Amniotic epithelial cell (primary cell): Measurements from ENCODE around the gene TPP1.

Source experiments
- DNase-seq: peaks from one replicate; pipeline ENCODE4 v3.0.0-alpha.2; 2010; ENCODE audit warnings: low read depth

The TPP1 gene

GRCh38 chr11:6627762-6628241 lies 8.6 kb upstream of the TPP1 start:
- DNase-seq, result no peak

- DNase-seq, result no peak
These were observed 7.9 kb upstream of the TPP1 start for GRCh38 chr11:6626971-6627761.

GRCh38 chr11:6625832-6626420 lies 6.7 kb upstream of the TPP1 start:
- no peak for DNase-seq

GRCh38 chr11:6625156-6625831 lies 6.1 kb upstream of the TPP1 start:
- no peak for DNase-seq

GRCh38 chr11:6623391-6624363 lies 4.5 kb upstream of the TPP1 start:
- no peak for DNase-seq

- DNase-seq, result no peak
These were observed 3.3 kb upstream of the TPP1 start for GRCh38 chr11:6622261-6623171.

- DNase-seq, result no peak
These were observed 2.5 kb upstream of the TPP1 start for GRCh38 chr11:6621711-6622211.

GRCh38 chr11:6620636-6621035 lies 1.4 kb upstream of the TPP1 start:
- no peak for DNase-seq

GRCh38 chr11:6618117-6619003 lies 862 bp downstream of the TPP1 start:
- DNase-seq, result peak; percentile 72

GRCh38 chr11:6617315-6617781 lies 1.9 kb downstream of the TPP1 start:
- DNase-seq, result no peak

- no peak for DNase-seq
These were observed 2.5 kb downstream of the TPP1 start for GRCh38 chr11:6616596-6617250.

- DNase-seq, result no peak
These were observed 3.2 kb downstream of the TPP1 start for GRCh38 chr11:6615882-6616585.

GRCh38 chr11:6615046-6615445 lies 4.2 kb downstream of the TPP1 start:
- no peak for DNase-seq

- DNase-seq, result no peak
These were observed 4.8 kb downstream of the TPP1 start for GRCh38 chr11:6614446-6614845.

- DNase-seq, result no peak
These were observed 5.7 kb downstream of the TPP1 start for GRCh38 chr11:6613496-6613895.

GRCh38 chr11:6612213-6613041 lies 6.8 kb downstream of the TPP1 start, which contains the start of gene TAF10:
TAF10 (minus strand) TSS chr11:6612216; CDS start chr11:6612189, 27 bp downstream.
- DNase-seq, result peak; percentile 94

- no peak for DNase-seq
These were observed 7.3 kb downstream of the TPP1 start for GRCh38 chr11:6611963-6612212.
